ENCODE results near the gene GALNT7.
"Not testable (repeated sequence)": the region's sequence is repeated elsewhere in the genome, so short reads cannot be mapped to it uniquely, and the experiment has no call there.

DNA sequence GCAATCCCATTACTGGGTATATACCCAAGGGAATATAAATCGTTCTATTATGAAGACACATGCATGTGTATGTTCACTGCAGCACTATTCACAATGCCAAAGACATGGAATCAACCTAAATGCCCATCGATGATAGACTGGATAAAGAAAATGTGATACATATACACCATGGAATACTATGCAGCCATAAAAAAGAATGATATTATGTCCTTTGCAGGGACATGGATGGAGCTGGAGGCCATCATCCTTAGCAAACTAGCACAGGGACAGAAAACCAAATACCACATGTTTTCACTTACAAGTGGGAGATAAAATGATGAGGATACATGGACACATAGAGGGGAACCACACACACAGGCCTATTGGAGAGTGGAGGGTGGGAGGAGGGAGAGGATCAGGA is 49.8 kb upstream of the GALNT7 start:
- not testable (repeated sequence) for TF ChIP-seq ZNF644 (CRISPR knock-in tag; IDR thresholded peaks at IDR 0.05; ENCODE audit: low read depth); CTCF (CRISPR knock-in tag; IDR thresholded peaks at IDR 0.05); PRMT3 (CRISPR knock-in tag; IDR thresholded peaks at IDR 0.05; ENCODE audit: borderline replicate concordance, low read depth); ZNF362 (CRISPR knock-in tag; IDR thresholded peaks at IDR 0.05; ENCODE audit: borderline replicate concordance); BRCA1 (CRISPR knock-in tag; IDR thresholded peaks at IDR 0.05); ZNF619 (CRISPR knock-in tag; IDR thresholded peaks at IDR 0.05)
- TF ChIP-seq, protein P1, sequence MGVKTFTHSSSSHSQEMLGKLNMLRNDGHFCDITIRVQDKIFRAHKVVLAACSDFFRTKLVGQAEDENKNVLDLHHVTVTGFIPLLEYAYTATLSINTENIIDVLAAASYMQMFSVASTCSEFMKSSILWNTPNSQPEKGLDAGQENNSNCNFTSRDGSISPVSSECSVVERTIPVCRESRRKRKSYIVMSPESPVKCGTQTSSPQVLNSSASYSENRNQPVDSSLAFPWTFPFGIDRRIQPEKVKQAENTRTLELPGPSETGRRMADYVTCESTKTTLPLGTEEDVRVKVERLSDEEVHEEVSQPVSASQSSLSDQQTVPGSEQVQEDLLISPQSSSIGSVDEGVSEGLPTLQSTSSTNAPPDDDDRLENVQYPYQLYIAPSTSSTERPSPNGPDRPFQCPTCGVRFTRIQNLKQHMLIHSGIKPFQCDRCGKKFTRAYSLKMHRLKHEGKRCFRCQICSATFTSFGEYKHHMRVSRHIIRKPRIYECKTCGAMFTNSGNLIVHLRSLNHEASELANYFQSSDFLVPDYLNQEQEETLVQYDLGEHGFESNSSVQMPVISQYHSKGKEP (CRISPR knock-in tag; IDR thresholded peaks at IDR 0.05): not testable (repeated sequence)
- TF ChIP-seq, protein P2, sequence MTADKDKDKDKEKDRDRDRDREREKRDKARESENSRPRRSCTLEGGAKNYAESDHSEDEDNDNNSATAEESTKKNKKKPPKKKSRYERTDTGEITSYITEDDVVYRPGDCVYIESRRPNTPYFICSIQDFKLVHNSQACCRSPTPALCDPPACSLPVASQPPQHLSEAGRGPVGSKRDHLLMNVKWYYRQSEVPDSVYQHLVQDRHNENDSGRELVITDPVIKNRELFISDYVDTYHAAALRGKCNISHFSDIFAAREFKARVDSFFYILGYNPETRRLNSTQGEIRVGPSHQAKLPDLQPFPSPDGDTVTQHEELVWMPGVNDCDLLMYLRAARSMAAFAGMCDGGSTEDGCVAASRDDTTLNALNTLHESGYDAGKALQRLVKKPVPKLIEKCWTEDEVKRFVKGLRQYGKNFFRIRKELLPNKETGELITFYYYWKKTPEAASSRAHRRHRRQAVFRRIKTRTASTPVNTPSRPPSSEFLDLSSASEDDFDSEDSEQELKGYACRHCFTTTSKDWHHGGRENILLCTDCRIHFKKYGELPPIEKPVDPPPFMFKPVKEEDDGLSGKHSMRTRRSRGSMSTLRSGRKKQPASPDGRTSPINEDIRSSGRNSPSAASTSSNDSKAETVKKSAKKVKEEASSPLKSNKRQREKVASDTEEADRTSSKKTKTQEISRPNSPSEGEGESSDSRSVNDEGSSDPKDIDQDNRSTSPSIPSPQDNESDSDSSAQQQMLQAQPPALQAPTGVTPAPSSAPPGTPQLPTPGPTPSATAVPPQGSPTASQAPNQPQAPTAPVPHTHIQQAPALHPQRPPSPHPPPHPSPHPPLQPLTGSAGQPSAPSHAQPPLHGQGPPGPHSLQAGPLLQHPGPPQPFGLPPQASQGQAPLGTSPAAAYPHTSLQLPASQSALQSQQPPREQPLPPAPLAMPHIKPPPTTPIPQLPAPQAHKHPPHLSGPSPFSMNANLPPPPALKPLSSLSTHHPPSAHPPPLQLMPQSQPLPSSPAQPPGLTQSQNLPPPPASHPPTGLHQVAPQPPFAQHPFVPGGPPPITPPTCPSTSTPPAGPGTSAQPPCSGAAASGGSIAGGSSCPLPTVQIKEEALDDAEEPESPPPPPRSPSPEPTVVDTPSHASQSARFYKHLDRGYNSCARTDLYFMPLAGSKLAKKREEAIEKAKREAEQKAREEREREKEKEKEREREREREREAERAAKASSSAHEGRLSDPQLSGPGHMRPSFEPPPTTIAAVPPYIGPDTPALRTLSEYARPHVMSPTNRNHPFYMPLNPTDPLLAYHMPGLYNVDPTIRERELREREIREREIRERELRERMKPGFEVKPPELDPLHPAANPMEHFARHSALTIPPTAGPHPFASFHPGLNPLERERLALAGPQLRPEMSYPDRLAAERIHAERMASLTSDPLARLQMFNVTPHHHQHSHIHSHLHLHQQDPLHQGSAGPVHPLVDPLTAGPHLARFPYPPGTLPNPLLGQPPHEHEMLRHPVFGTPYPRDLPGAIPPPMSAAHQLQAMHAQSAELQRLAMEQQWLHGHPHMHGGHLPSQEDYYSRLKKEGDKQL (CRISPR knock-in tag; IDR thresholded peaks at IDR 0.05; ENCODE audit: low read depth): not testable (repeated sequence)
- TF ChIP-seq, protein P3, sequence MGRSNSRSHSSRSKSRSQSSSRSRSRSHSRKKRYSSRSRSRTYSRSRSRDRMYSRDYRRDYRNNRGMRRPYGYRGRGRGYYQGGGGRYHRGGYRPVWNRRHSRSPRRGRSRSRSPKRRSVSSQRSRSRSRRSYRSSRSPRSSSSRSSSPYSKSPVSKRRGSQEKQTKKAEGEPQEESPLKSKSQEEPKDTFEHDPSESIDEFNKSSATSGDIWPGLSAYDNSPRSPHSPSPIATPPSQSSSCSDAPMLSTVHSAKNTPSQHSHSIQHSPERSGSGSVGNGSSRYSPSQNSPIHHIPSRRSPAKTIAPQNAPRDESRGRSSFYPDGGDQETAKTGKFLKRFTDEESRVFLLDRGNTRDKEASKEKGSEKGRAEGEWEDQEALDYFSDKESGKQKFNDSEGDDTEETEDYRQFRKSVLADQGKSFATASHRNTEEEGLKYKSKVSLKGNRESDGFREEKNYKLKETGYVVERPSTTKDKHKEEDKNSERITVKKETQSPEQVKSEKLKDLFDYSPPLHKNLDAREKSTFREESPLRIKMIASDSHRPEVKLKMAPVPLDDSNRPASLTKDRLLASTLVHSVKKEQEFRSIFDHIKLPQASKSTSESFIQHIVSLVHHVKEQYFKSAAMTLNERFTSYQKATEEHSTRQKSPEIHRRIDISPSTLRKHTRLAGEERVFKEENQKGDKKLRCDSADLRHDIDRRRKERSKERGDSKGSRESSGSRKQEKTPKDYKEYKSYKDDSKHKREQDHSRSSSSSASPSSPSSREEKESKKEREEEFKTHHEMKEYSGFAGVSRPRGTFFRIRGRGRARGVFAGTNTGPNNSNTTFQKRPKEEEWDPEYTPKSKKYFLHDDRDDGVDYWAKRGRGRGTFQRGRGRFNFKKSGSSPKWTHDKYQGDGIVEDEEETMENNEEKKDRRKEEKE (IDR thresholded peaks at IDR 0.05): not testable (repeated sequence)

All from HepG2 (cell line).